Hypothalamus (tissue), 51 donors: ENCODE measurements around the gene OTUD3.
"Not testable (repeated sequence)": the region's sequence is repeated elsewhere in the genome, so short reads cannot be mapped to it uniquely, and the experiment has no call there.

Source experiments
- DNase-seq, 51 donors: peaks; one replicate each; lab custom pipeline; 2025; lab: John Stamatoyannopoulos, UW

Gene OTUD3

GRCh38 chr1:19909971-19910370, 27.8 kb downstream of the OTUD3 start:
- DNase-seq = no peak

DNA sequence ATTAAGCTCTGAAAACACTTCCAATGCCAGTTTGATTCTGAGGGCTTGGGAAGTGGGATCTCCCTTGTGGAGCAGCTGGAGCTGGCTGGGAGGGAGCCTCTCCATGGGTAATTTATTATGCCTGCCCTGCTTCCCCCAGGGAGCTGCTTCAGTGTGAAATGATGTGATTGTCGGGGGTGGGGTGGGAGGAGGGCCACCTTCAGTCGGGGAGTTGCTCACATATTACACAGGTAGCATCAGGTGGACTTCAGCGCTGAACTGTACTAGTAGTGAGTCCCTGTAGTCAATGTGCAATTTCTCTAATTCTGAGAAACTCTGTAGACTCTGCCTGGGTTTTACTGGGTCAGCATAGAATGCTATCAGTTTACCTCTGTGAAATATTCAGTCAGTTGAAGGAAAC, 28.5 kb downstream of the OTUD3 start:
- DNase-seq = no peak

DNA sequence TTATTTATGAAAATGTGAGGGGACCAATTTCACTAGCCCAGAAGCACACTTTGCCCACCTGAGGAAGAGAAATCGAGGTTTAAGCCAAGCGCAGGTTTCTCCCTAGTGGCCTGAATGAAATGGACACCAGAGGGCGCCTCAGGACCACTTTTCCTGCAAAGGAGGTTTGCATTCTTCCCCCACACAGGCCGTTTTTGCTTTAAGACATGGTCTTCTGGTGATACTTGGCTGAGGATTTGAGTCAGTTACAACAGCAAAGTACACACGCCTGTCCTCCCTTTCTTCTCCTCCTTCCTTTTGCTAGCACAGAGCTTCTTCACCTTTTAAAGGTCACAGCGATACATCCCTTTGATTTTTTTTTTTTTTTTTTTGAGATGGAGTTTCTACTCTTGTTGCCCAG, 35.9 kb downstream of the OTUD3 start:
- peak in 47 of 51 donors; percentile 9 to 86 (median 46) for DNase-seq

DNA sequence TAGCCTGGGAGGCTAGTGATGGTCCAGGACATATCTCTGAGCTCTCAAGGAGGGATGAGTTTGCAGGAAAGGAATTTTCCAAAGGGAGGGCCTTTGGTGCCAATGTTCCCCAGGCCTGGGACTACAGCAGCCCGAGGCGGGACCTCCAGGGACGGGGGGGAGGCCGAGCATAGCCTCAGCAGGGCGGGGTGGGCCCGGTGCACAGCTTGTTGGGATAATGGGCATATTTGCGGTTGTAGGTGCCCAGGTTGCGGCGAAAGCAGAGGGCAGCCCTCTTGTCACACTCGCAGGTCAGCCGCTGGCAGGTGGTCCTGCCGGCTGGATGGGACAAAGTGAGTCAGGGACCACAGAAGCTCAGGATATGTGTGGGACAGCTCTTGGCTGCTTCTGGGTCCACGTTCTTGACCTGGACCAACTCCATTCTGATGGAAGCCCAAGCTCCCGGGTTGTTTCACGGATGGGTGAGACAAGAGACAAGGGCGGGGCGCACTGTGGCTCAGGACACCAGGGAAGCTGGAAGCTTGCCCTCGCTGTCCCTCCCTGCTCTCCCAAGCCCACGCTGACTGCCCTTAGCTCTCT, 38.0 kb downstream of the OTUD3 start:
- DNase-seq = no peak

- no peak for DNase-seq
Observed at GRCh38 chr1:19921310-19921709, 39.1 kb downstream of the OTUD3 start.

GRCh38 chr1:19922015-19922688, 40.0 kb downstream of the OTUD3 start:
- DNase-seq = no peak

GRCh38 chr1:19923137-19923952, 41.1 kb downstream of the OTUD3 start, which contains the start of gene PLA2G2E:
Gene PLA2G2E (minus strand): TSS chr1:19923617. CDS start chr1:19923559, 58 bp downstream.
- no peak for DNase-seq

DNA sequence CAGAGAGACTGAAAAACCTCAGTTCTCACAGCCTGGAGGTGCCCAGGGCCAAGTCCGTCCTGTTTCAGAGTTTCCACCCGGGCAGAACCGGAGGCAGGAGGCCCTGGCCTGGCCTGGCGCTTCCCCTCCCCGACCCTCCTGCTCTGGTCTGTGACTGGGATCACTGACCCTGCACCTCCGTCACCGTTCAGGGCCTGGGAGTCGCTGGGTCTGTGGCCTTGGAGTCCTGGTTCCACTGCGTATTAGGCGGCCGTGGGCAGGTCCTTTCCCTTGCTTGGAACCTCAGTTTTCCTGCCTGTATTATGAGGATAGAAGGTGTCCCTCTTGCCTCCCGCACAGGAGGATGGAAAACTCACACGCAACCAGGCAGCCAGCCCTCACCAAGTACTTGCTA, 41.8 kb downstream of the OTUD3 start:
- no peak for DNase-seq

- no peak for DNase-seq
Observed at GRCh38 chr1:19925342-19926070, 43.3 kb downstream of the OTUD3 start.

GRCh38 chr1:19926296-19927129, 44.3 kb downstream of the OTUD3 start:
- no peak for DNase-seq

- DNase-seq = not testable (repeated sequence)
Observed at GRCh38 chr1:19927130-19927421, 44.9 kb downstream of the OTUD3 start.

GRCh38 chr1:19932866-19933265, 50.7 kb downstream of the OTUD3 start:
- no peak for DNase-seq

- DNase-seq = no peak
Observed at GRCh38 chr1:19934336-19934735, 52.1 kb downstream of the OTUD3 start.

GRCh38 chr1:19936061-19936750, 54.0 kb downstream of the OTUD3 start:
- no peak for DNase-seq

GRCh38 chr1:19938472-19938871, 56.3 kb downstream of the OTUD3 start:
- DNase-seq = no peak

- DNase-seq = no peak
Observed at GRCh38 chr1:19940486-19941205, 58.5 kb downstream of the OTUD3 start.

GRCh38 chr1:19941206-19941568, 59.0 kb downstream of the OTUD3 start:
- DNase-seq = no peak

GRCh38 chr1:19942088-19942487, 59.9 kb downstream of the OTUD3 start:
- no peak for DNase-seq

- DNase-seq = no peak
Observed at GRCh38 chr1:19942657-19943056, 60.5 kb downstream of the OTUD3 start.
